Vagina (tissue), 2 donors: ENCODE measurements around the gene ULK2. TPM values are rescaled to one million over a fixed set of nuclear protein-coding genes. Genes with fewer than 3 reads are reported as not detected.

ENCODE experiments used
- DNase-seq, 2 donors: peaks; one replicate each; pipeline ENCODE4 v3.0.0-alpha.2; 2017; ENCODE audit errors: extremely low spot score in 2 of 2
- H3K27ac ChIP-seq: fragments of 200-600 bp; sonication (generic); one replicate; pipeline ENCODE4 v1.5.1; 2019
- H3K27me3 ChIP-seq: fragments of 200-600 bp; sonication (generic); one replicate; pipeline ENCODE4 v1.5.1; 2019
- H3K36me3 ChIP-seq, 2 donors: fragments of 200-600 bp; sonication (generic); one replicate each; pipeline ENCODE4 v1.5.1; 2017 to 2019
- H3K4me1 ChIP-seq: fragments of 200-600 bp; sonication (generic); one replicate; pipeline ENCODE4 v1.5.1; 2019
- H3K4me3 ChIP-seq, 2 donors: fragments of 200-600 bp; sonication (generic); 1 replicate in 1 of 2; 2 replicates in 1 of 2; pipeline ENCODE4 v1.5.1; 2016 to 2019
- H3K9me3 ChIP-seq: fragments of 200-600 bp; sonication (generic); one replicate; pipeline ENCODE4 v1.5.1; 2019
- POLR2A ChIP-seq, 2 donors: fragments of 450-650 bp; IDR thresholded peaks; one replicate each; pipeline ENCODE4 v1.6.1; 2017; ENCODE audit warnings: antibody characterized with exemption in 2 of 2, mild to moderate bottlenecking in 2 of 2, moderate library complexity in 2 of 2
- POLR2AphosphoS5 ChIP-seq, 2 donors: sonication (generic); formaldehyde crosslinking; IDR thresholded peaks; one replicate each; pipeline ENCODE4 v1.9.0; 2017; ENCODE audit warnings: antibody characterized with exemption in 2 of 2, mild to moderate bottlenecking in 2 of 2, low read depth in 1 of 2; ENCODE audit not compliant: insufficient read depth in 1 of 2
- intact Hi-C: fragments of 100-400 bp; cut with DNase I; formaldehyde crosslinking; loops from one replicate; pipeline ENCODE4 v1.15.1; 2023
- total RNA-seq: library from RNA; depleted of rRNA; stranded (reverse); fragments of >200 nt; gene quantifications from one replicate; pipeline ENCODE4 v1.2.3, GENCODE V29; 2016
- TF ChIP-seq, protein P1 (sequence below), 3 experiments: fragments of 450-650 bp in 2 of 3; fragments of 200-600 bp in 1 of 3; sonication (generic) in 1 of 3; IDR thresholded peaks; one replicate each; pipeline ENCODE4 v1.5.1; 2017 to 2019; ENCODE audit warnings: antibody characterized with exemption in 3 of 3, mild to moderate bottlenecking in 2 of 3, moderate library complexity in 2 of 3

Gene ULK2
- total RNA-seq, 1 donor from 2014 or later = 25.3 TPM

GRCh38 chr17:19731626-19732025 is 136.1 kb downstream of the ULK2 start:
- no peaks in the 10 kb centered on the region for H3K36me3 ChIP-seq

GRCh38 chr17:19730843-19731242 is 136.9 kb downstream of the ULK2 start:
- intact Hi-C loops = no loop called here
- H3K4me1 ChIP-seq = peaks cover 42% of the 10 kb centered on the region
- DNase-seq = no peak

More at GRCh38 chr17:19731626-19732025, 136.1 kb downstream of the ULK2 start:
- intact Hi-C loops = no loop called here
- no peak overlapping the region for H3K27ac ChIP-seq
- peaks cover 34% of the 10 kb centered on the region for H3K4me1 ChIP-seq
- H3K9me3 ChIP-seq = no peaks in the 10 kb centered on the region
- no peak overlapping the region for H3K4me3 ChIP-seq
- no peak for DNase-seq
- TF ChIP-seq POLR2A (IDR thresholded peaks at IDR 0.05) (no peak), POLR2AphosphoS5 (IDR thresholded peaks at IDR 0.05; ENCODE audit: insufficient read depth in 1 of 2, low read depth in 1 of 2) (no peak)
- TF ChIP-seq, protein P1, sequence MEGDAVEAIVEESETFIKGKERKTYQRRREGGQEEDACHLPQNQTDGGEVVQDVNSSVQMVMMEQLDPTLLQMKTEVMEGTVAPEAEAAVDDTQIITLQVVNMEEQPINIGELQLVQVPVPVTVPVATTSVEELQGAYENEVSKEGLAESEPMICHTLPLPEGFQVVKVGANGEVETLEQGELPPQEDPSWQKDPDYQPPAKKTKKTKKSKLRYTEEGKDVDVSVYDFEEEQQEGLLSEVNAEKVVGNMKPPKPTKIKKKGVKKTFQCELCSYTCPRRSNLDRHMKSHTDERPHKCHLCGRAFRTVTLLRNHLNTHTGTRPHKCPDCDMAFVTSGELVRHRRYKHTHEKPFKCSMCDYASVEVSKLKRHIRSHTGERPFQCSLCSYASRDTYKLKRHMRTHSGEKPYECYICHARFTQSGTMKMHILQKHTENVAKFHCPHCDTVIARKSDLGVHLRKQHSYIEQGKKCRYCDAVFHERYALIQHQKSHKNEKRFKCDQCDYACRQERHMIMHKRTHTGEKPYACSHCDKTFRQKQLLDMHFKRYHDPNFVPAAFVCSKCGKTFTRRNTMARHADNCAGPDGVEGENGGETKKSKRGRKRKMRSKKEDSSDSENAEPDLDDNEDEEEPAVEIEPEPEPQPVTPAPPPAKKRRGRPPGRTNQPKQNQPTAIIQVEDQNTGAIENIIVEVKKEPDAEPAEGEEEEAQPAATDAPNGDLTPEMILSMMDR (IDR thresholded peaks at IDR 0.05) = no peak
- H3K27me3 ChIP-seq = no peaks in the 10 kb centered on the region

DNA sequence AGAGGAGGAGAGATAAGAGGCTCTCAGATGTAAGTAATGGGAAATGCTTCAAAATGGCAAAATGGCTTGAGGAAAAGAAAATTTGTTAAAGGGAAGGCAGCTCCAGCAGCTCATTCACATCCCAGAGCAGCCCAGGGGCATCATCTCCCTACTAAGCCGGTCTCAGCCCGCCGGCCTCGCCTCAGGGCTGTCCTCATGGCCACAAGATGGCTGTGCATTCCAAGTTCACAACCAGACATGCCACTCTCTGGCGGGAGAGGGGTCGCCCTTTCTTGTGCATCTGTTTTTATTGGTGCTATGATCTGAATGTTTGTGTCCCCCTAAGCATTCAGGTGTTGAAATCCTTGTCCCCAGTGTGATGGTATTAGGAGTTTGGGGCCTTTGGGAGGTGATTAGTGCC is 137.8 kb downstream of the ULK2 start:
- Histone ChIP-seq H3K4me1 (peaks cover 51% of the 10 kb centered on the region), H3K27ac (peak overlapping the region; percentile 95)

More at GRCh38 chr17:19730843-19731242, 136.9 kb downstream of the ULK2 start:
- H3K36me3 ChIP-seq = no peaks in the 10 kb centered on the region
- H3K27ac ChIP-seq = no peak overlapping the region
- TF ChIP-seq, protein P1 (IDR thresholded peaks at IDR 0.05) = no peak
- TF ChIP-seq POLR2AphosphoS5 (IDR thresholded peaks at IDR 0.05; ENCODE audit: insufficient read depth in 1 of 2, low read depth in 1 of 2) (no peak), POLR2A (IDR thresholded peaks at IDR 0.05) (no peak)
- no peaks in the 10 kb centered on the region for H3K9me3 ChIP-seq
- H3K4me3 ChIP-seq = no peak overlapping the region
- no peaks in the 10 kb centered on the region for H3K27me3 ChIP-seq

DNA sequence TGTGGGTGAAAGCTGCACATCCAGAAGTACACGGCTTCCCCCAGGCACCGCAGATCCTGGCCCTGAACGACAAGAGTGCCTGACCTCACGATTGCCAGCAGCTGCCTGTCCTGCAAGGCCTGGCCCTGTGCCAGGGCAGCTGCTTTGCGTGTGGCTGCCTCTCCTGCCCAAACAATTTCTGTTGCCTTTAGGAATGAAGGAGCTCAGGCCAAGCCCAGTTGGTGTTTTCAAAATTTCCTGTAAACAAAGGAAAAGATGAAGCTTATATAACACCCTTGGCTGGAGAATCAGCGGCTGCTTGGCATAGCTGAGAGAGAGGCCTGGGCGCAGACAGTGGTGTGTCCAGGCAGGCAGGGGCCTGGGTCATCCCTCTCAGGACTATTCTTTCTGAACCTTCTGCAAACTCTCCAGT is 139.6 kb downstream of the ULK2 start:
- DNase-seq = peak in 1 of 2 donors; percentile 96
- H3K27me3 ChIP-seq = no peaks in the 10 kb centered on the region
- no peaks in the 10 kb centered on the region for H3K36me3 ChIP-seq
- peak overlapping the region; percentile 95 for H3K27ac ChIP-seq
- peaks cover 62% of the 10 kb centered on the region for H3K4me1 ChIP-seq
- H3K4me3 ChIP-seq = no peak overlapping the region
- TF ChIP-seq POLR2AphosphoS5 (IDR thresholded peaks at IDR 0.05; ENCODE audit: insufficient read depth in 1 of 2, low read depth in 1 of 2) = peak; percentile 73 to 86
- TF ChIP-seq, protein P1 (IDR thresholded peaks at IDR 0.05) = no peak
- no peaks in the 10 kb centered on the region for H3K9me3 ChIP-seq
- intact Hi-C loops = no loop called here

More for the DNA sequence above, 137.8 kb downstream of the ULK2 start:
- Histone ChIP-seq H3K4me3 (no peak overlapping the region), H3K9me3 (no peaks in the 10 kb centered on the region), H3K36me3 (no peaks in the 10 kb centered on the region), H3K27me3 (no peaks in the 10 kb centered on the region)
- TF ChIP-seq, protein P1 (IDR thresholded peaks at IDR 0.05) = no peak
- no peak for TF ChIP-seq POLR2A (IDR thresholded peaks at IDR 0.05)
- no peak for DNase-seq
- intact Hi-C loops = no loop called here

DNA sequence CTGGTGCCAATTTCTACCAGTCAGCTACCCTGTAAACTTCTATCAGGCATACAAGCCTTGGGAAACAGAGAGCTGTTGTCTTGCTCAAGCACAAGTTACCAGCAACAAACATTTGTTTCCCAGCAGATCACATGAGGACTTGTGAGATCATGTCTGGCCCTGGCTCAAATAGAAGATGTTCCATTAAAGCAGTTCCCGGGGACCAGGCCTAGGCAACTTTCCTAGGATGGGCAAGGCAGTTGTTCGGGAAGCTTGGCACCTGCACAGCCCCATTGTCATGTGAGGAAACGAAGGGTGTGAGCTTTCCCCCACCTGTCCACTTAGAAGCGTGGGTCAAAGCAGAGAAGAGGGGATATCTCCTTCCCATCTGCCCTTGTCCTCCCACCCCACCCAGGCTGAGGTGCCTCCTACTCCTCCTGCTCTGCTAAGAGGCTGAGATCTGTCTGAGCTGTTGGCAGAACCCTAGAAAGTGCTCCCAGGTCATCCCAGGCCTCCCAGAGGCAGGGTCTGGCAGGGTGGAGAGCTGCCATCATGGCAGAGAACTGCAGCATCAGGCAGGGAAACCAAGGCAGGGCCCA is 140.1 kb downstream of the ULK2 start:
- TF ChIP-seq, protein P1 (IDR thresholded peaks at IDR 0.05) = no peak
- peak in 1 of 2 donors; percentile 95 for TF ChIP-seq POLR2AphosphoS5 (IDR thresholded peaks at IDR 0.05; ENCODE audit: insufficient read depth in 1 of 2, low read depth in 1 of 2)
- peak overlapping the region; percentile 95 for H3K27ac ChIP-seq
- intact Hi-C loops = no loop called here
- H3K36me3 ChIP-seq = no peaks in the 10 kb centered on the region
- no peaks in the 10 kb centered on the region for H3K27me3 ChIP-seq
- peak in 1 of 2 donors; percentile 96 for DNase-seq
- peak overlapping the region in 1 of 2 donors; percentile 8 for H3K4me3 ChIP-seq
- no peaks in the 10 kb centered on the region for H3K9me3 ChIP-seq
- peaks cover 62% of the 10 kb centered on the region for H3K4me1 ChIP-seq
